H9 (cell line): ENCODE results near the gene BEST3. TPM values are rescaled to one million over a fixed set of nuclear protein-coding genes. Genes with fewer than 3 reads are reported as not detected.

Source experiments
- DNase-seq: peaks from one replicate; pipeline ENCODE4 v3.0.0-alpha.2; 2017
- H2AFZ ChIP-seq: one replicate; pipeline ENCODE4 v1.6.1; 2013; ENCODE audit warnings: mild to moderate bottlenecking, low read length, control low read depth, moderate library complexity
- H2AK5ac ChIP-seq: 2 replicates; pipeline ENCODE4 v1.6.1; 2013; ENCODE audit warnings: low read length, control low read depth, mixed read lengths; ENCODE audit not compliant: insufficient read length
- H2BK120ac ChIP-seq: one replicate; pipeline ENCODE4 v1.6.1; 2013; ENCODE audit warnings: low read depth, mild to moderate bottlenecking, low read length, control low read depth, inconsistent platforms; ENCODE audit not compliant: poor library complexity, severe bottlenecking
- H2BK12ac ChIP-seq: 2 replicates; pipeline ENCODE4 v1.6.1; 2013; ENCODE audit warnings: low read length, control low read depth, mixed read lengths, low read depth; ENCODE audit not compliant: insufficient read length
- H2BK15ac ChIP-seq: 2 replicates; pipeline ENCODE4 v1.6.1; 2013; ENCODE audit warnings: low read depth, low read length, control low read depth
- H2BK20ac ChIP-seq: one replicate; pipeline ENCODE4 v1.6.1; 2013; ENCODE audit warnings: low read depth, mild to moderate bottlenecking, low read length, control low read depth, inconsistent platforms; ENCODE audit not compliant: poor library complexity, severe bottlenecking
- H2BK5ac ChIP-seq: 2 replicates; pipeline ENCODE4 v1.6.1; 2013; ENCODE audit warnings: low read length, control low read depth, mixed read lengths; ENCODE audit not compliant: insufficient read length
- H3K14ac ChIP-seq: 2 replicates; pipeline ENCODE4 v1.6.1; 2013; ENCODE audit warnings: low read length, control low read depth; ENCODE audit not compliant: insufficient read depth
- H3K18ac ChIP-seq: 2 replicates; pipeline ENCODE4 v1.6.1; 2013; ENCODE audit warnings: low read depth, mild to moderate bottlenecking, mixed read lengths, low read length, control low read depth; ENCODE audit not compliant: insufficient read length
- H3K23ac ChIP-seq: 2 replicates; pipeline ENCODE4 v1.6.1; 2013; ENCODE audit warnings: low read length, control low read depth, mixed read lengths, low read depth; ENCODE audit not compliant: insufficient read length
- H3K23me2 ChIP-seq: 2 replicates; pipeline ENCODE4 v1.6.1; 2013; ENCODE audit warnings: low read depth, mild to moderate bottlenecking, mixed read lengths, low read length, control low read depth; ENCODE audit not compliant: insufficient read length, poor library complexity, severe bottlenecking
- H3K27ac ChIP-seq: 2 replicates; pipeline ENCODE4 v1.5.1; 2013; ENCODE audit warnings: low read length, control low read depth, mixed read lengths, low read depth; ENCODE audit not compliant: insufficient read length
- H3K27me3 ChIP-seq: 2 replicates; pipeline ENCODE4 v1.6.1; 2013; ENCODE audit warnings: low read length, control low read depth, inconsistent platforms; ENCODE audit not compliant: insufficient read depth
- H3K4ac ChIP-seq: 2 replicates; pipeline ENCODE4 v1.6.1; 2013; ENCODE audit warnings: low read depth, mild to moderate bottlenecking, control low read depth, inconsistent platforms, low read length, moderate library complexity
- H3K4me1 ChIP-seq: 2 replicates; pipeline ENCODE4 v1.6.1; 2013; ENCODE audit warnings: low read length, control low read depth, inconsistent platforms; ENCODE audit not compliant: insufficient read depth
- H3K4me2 ChIP-seq: 2 replicates; pipeline ENCODE4 v1.6.1; 2013; ENCODE audit warnings: low read length, control low read depth, mixed read lengths; ENCODE audit not compliant: insufficient read length, insufficient read depth
- H3K56ac ChIP-seq: 2 replicates; pipeline ENCODE4 v1.6.1; 2013; ENCODE audit warnings: low read depth, mild to moderate bottlenecking, mixed read lengths, low read length, control low read depth; ENCODE audit not compliant: insufficient read length
- H3K79me1 ChIP-seq: 2 replicates; pipeline ENCODE4 v1.6.1; 2013; ENCODE audit warnings: low read depth, mild to moderate bottlenecking, moderate library complexity, low read length, control low read depth, inconsistent platforms; ENCODE audit not compliant: insufficient read depth, poor library complexity, severe bottlenecking
- H3K79me2 ChIP-seq: 2 replicates; pipeline ENCODE4 v1.6.1; 2013; ENCODE audit warnings: low read length, control low read depth, inconsistent platforms; ENCODE audit not compliant: insufficient read depth
- H3K9ac ChIP-seq: 2 replicates; pipeline ENCODE4 v1.6.1; 2013; ENCODE audit warnings: low read length, control low read depth, mixed read lengths; ENCODE audit not compliant: insufficient read length; ENCODE audit errors: extremely low read depth
- H3K9me3 ChIP-seq: one replicate; pipeline ENCODE4 v1.6.1; 2013; ENCODE audit warnings: low read depth, low read length, inconsistent platforms; ENCODE audit not compliant: control insufficient read depth
- H3T11ph ChIP-seq: one replicate; pipeline ENCODE4 v1.6.1; 2013; ENCODE audit warnings: mild to moderate bottlenecking, low read length, control low read depth, inconsistent platforms
- H4K20me1 ChIP-seq: one replicate; pipeline ENCODE4 v1.6.1; 2013; ENCODE audit not compliant: control insufficient read depth, insufficient read length, insufficient read depth
- H4K5ac ChIP-seq: 2 replicates; pipeline ENCODE4 v1.6.1; 2013; ENCODE audit warnings: low read depth, mild to moderate bottlenecking, mixed read lengths, low read length, control low read depth; ENCODE audit not compliant: insufficient read length
- H4K8ac ChIP-seq: replicated peaks from 2 replicates; pipeline ENCODE4 v1.6.1; 2013; ENCODE audit warnings: low read length, control low read depth, mixed read lengths, low read depth; ENCODE audit not compliant: insufficient read length
- H4K91ac ChIP-seq: 2 replicates; pipeline ENCODE4 v1.6.1; 2013; ENCODE audit warnings: low read depth, mild to moderate bottlenecking, moderate library complexity, mixed read lengths, low read length, control low read depth; ENCODE audit not compliant: insufficient read length
- H3K27ac Mint-ChIP-seq, 3 experiments: 2 replicates in 2 of 3; 3 replicates in 1 of 3; pipeline ENCODE4 v1.8.0; 2020 to 2021; ENCODE audit warnings: mixed read lengths in 3 of 3, mild to moderate bottlenecking in 1 of 3, moderate library complexity in 1 of 3
- H3K27me3 Mint-ChIP-seq: 2 replicates; pipeline ENCODE4 v1.8.0; 2021; ENCODE audit warnings: low read depth, mild to moderate bottlenecking, moderate library complexity, mixed read lengths
- H3K36me3 Mint-ChIP-seq, 3 experiments: 2 replicates in 2 of 3; 3 replicates in 1 of 3; pipeline ENCODE4 v1.8.0; 2020 to 2021; ENCODE audit warnings: low read depth in 3 of 3, mixed read lengths in 3 of 3; ENCODE audit not compliant: insufficient read depth in 1 of 3
- H3K4me1 Mint-ChIP-seq, 2 experiments: 2 replicates each; pipeline ENCODE4 v1.8.0; 2020; ENCODE audit warnings: mixed read lengths in 2 of 2
- H3K4me3 Mint-ChIP-seq, 2 experiments: 2 replicates in 1 of 2; 3 replicates in 1 of 2; pipeline ENCODE4 v1.8.0; 2020 to 2021; ENCODE audit warnings: mild to moderate bottlenecking in 2 of 2, mixed read lengths in 2 of 2, moderate library complexity in 1 of 2
- H3K9me3 Mint-ChIP-seq, 2 experiments: 2 replicates in 1 of 2; 3 replicates in 1 of 2; pipeline ENCODE4 v1.8.0; 2020; ENCODE audit warnings: mild to moderate bottlenecking in 2 of 2, mixed read lengths in 2 of 2, moderate library complexity in 1 of 2
- CTCF ChIP-seq: fragments of 200-600 bp; sonication (generic); conservative IDR thresholded peaks from 3 replicates; pipeline ENCODE4 v1.8.0; 2021; ENCODE audit warnings: antibody characterized with exemption, mild to moderate bottlenecking
- WGBS: extraction: QIAGEN DNeasy Blood & Tissue Kit; methylation state at CpG from one replicate; pipeline ENCODE4 v1.1.7; 2013; ENCODE audit warnings: missing lambda C conversion rate, low lambda C conversion rate, mixed read lengths; ENCODE audit not compliant: insufficient read length; ENCODE audit errors: extremely low coverage; 5-methylcytosine and 5-hydroxymethylcytosine counted together
- total RNA-seq: library from RNA; stranded (reverse); gene quantifications from 2 replicates; pipeline ENCODE4 v1.2.1, GENCODE V29; 2021

The BEST3 gene
- total RNA-seq, 1 experiment from 2014 or later = 0.42 TPM

DNA sequence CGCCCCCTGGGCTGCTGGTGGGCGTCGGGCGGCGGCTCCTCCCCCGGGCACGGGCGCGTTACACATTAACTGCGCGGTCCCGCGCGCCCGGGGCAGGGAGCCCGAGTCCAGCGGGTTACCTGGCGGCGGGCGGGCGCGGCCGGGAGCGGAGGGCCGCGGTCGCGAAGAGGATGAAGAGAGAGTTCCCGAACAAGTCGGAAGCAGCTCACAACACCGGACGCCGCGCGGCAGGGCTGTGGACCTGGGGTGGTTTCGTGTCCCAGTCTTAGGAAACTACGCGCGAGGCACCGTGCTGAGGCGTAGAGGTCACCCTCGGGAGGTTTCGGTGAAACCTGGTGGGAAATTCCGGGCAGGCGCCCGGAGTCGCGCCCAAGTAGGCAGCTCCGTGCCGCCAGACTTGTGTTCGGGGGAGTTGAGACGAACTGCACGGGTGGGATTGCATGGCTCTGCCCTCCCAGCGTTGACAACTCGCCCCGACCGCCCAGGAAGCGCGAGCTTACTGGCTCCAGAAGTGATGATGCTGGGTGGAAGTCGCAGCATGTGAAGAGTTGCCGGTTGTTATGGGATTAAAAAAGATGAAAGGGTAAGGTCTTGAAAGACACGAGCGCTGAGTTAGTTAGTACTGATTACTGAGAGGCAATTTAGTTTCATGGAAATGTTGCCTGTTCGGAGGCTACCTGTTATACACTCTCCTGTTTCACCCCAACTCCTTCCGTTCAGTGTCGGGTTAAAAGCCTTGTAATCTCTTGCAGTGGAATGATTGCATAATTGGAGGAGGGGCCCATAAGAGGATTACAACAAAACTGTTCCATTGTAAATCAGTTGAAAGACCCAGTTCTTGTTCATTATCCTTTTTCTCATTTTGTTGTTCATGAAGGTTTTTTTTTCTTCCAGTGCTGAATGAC lies 40.4 kb upstream of the BEST3 start:
- Histone ChIP-seq H4K5ac (no peak overlapping the region), H3K27me3 (no peaks in the 10 kb centered on the region; the same call in 1 of the 2 replicates), H3K4me1 (no peaks in the 10 kb centered on the region), H3K9me3 (no peaks in the 10 kb centered on the region), H3K14ac (no peak overlapping the region; the same call in none of the 2 replicates), H3K23me2 (peaks cover 10% of the 10 kb centered on the region), H4K8ac (no peak overlapping the region), H2BK20ac (no peak overlapping the region), H2BK15ac (no peak overlapping the region), H3K4ac (no peak overlapping the region), H2AK5ac (no peak overlapping the region), H2BK120ac (no peak overlapping the region), H3K27ac (no peak overlapping the region), H3T11ph (no peak overlapping the region), H3K79me1 (no peaks in the 10 kb centered on the region), H3K9ac (no peak overlapping the region), H3K23ac (no peak overlapping the region), H3K56ac (no peak overlapping the region), H3K4me2 (peak overlapping the region; percentile 97), H4K91ac (no peak overlapping the region), H4K20me1 (no peaks in the 10 kb centered on the region), H3K18ac (no peak overlapping the region), H2AFZ (no peak overlapping the region), H2BK5ac (no peak overlapping the region), H2BK12ac (no peak overlapping the region), H3K79me2 (peaks cover 2% of the 10 kb centered on the region; the same call in 1 of the 2 replicates)
- no peaks in the 10 kb centered on the region for H3K9me3 Mint-ChIP-seq
- DNase-seq = peak; percentile 58
- H3K4me3 Mint-ChIP-seq = peak overlapping the region; percentile 73 to 87
- H3K27ac Mint-ChIP-seq = peak overlapping the region in 2 of 3 experiments; percentile 4 to 16; a peak in 3 of 7 replicates
- no peak for TF ChIP-seq CTCF
- no CpG with 5 or more reads among the region's 66 CpGs for WGBS
- no peaks in the 10 kb centered on the region; a peak in 1 of 7 replicates for H3K36me3 Mint-ChIP-seq
- peaks cover 26% of the 10 kb centered on the region for H3K27me3 Mint-ChIP-seq
- peaks cover 8 to 13% of the 10 kb centered on the region in 2 experiments for H3K4me1 Mint-ChIP-seq
